ENCODE measurements around the gene LOXHD1. TPM values are rescaled to one million over a fixed set of nuclear protein-coding genes. Genes with fewer than 3 reads are reported as not detected.

The LOXHD1 gene
- total RNA-seq, 2 donors from 2014 or later, result 0.27 to 5.5 TPM

GRCh38 chr18:46627136-46627535 lies 29.9 kb downstream of the LOXHD1 start:
- no peaks in the 10 kb centered on the region for H3K9me3 ChIP-seq
- ATAC-seq (ENCODE audit: insufficient number of reproducible peaks, low FRiP score, low read depth) (no peak), DNase-seq (ENCODE audit: low spot score) (no peak)
- H3K27me3 ChIP-seq (replicated peaks; ENCODE audit: insufficient read depth), result no peaks in the 10 kb centered on the region
- H3K27ac ChIP-seq, result no peak overlapping the region
- TF ChIP-seq, protein P1, sequence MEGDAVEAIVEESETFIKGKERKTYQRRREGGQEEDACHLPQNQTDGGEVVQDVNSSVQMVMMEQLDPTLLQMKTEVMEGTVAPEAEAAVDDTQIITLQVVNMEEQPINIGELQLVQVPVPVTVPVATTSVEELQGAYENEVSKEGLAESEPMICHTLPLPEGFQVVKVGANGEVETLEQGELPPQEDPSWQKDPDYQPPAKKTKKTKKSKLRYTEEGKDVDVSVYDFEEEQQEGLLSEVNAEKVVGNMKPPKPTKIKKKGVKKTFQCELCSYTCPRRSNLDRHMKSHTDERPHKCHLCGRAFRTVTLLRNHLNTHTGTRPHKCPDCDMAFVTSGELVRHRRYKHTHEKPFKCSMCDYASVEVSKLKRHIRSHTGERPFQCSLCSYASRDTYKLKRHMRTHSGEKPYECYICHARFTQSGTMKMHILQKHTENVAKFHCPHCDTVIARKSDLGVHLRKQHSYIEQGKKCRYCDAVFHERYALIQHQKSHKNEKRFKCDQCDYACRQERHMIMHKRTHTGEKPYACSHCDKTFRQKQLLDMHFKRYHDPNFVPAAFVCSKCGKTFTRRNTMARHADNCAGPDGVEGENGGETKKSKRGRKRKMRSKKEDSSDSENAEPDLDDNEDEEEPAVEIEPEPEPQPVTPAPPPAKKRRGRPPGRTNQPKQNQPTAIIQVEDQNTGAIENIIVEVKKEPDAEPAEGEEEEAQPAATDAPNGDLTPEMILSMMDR (IDR thresholded peaks at IDR 0.05), result no peak
- no peaks in the 10 kb centered on the region for H3K36me3 ChIP-seq
- peaks cover 0 to 4% of the 10 kb centered on the region in 2 donors for H3K4me1 ChIP-seq (ENCODE audit: control insufficient read depth in 1 of 2, low read depth in 2 of 2)
- no peak overlapping the region for H3K4me3 ChIP-seq

DNA sequence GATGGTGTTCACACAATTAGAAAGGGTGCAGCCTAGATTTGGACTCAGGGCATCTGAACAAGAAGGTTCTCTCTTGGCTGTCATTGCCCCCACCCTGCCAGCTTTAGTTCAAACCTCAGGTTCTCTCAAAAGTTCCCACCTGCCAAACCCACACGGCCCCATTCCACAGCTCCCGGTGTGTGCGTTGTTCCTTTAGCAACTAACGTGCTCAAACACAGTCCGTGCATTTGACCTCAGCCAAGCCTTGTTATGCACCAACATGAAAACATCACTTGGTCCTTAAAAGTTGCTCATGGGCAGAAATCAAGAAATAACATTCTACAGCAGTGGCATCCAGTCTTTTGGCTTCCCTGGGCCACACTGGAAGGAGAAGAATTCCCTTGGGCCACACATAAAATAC lies 32.0 kb downstream of the LOXHD1 start:
- H3K9me3 ChIP-seq, result no peaks in the 10 kb centered on the region
- TF ChIP-seq, protein P1 (IDR thresholded peaks at IDR 0.05), result no peak
- no peak overlapping the region for H3K4me3 ChIP-seq
- peaks cover 0 to 4% of the 10 kb centered on the region in 2 donors for H3K4me1 ChIP-seq (ENCODE audit: control insufficient read depth in 1 of 2, low read depth in 2 of 2)
- DNase-seq (ENCODE audit: low spot score), result no peak
- ATAC-seq (ENCODE audit: insufficient number of reproducible peaks, low FRiP score, low read depth), result no peak
- H3K36me3 ChIP-seq, result no peaks in the 10 kb centered on the region
- H3K27ac ChIP-seq, result no peak overlapping the region
- no peaks in the 10 kb centered on the region for H3K27me3 ChIP-seq (replicated peaks; ENCODE audit: insufficient read depth)

- peaks cover 0 to 4% of the 10 kb centered on the region in 2 donors for H3K4me1 ChIP-seq (ENCODE audit: control insufficient read depth in 1 of 2, low read depth in 2 of 2)
- no peak for ATAC-seq (ENCODE audit: insufficient number of reproducible peaks, low FRiP score, low read depth)
- TF ChIP-seq, protein P1 (IDR thresholded peaks at IDR 0.05), result no peak
- no peak for DNase-seq (ENCODE audit: low spot score)
- H3K27me3 ChIP-seq (replicated peaks; ENCODE audit: insufficient read depth), result no peaks in the 10 kb centered on the region
- no peak overlapping the region for H3K27ac ChIP-seq
- H3K4me3 ChIP-seq, result no peak overlapping the region
- no peaks in the 10 kb centered on the region for H3K9me3 ChIP-seq
- no peaks in the 10 kb centered on the region for H3K36me3 ChIP-seq
Observed at GRCh38 chr18:46624127-46624526, 32.9 kb downstream of the LOXHD1 start.

- H3K4me3 ChIP-seq, result no peak overlapping the region
- H3K27ac ChIP-seq, result no peak overlapping the region
Observed at GRCh38 chr18:46623541-46623940, 33.5 kb downstream of the LOXHD1 start.

GRCh38 chr18:46622999-46623398 lies 34.0 kb downstream of the LOXHD1 start:
- no peak overlapping the region for H3K27ac ChIP-seq
- no peaks in the 10 kb centered on the region for H3K27me3 ChIP-seq (replicated peaks; ENCODE audit: insufficient read depth)
- no peak for DNase-seq (ENCODE audit: low spot score)
- H3K36me3 ChIP-seq, result no peaks in the 10 kb centered on the region
- no peak overlapping the region for H3K4me3 ChIP-seq
- TF ChIP-seq, protein P1 (IDR thresholded peaks at IDR 0.05), result no peak
- ATAC-seq (ENCODE audit: insufficient number of reproducible peaks, low FRiP score, low read depth), result no peak
- peaks cover 0 to 4% of the 10 kb centered on the region in 2 donors for H3K4me1 ChIP-seq (ENCODE audit: control insufficient read depth in 1 of 2, low read depth in 2 of 2)
- H3K9me3 ChIP-seq, result no peaks in the 10 kb centered on the region

More at GRCh38 chr18:46623541-46623940, 33.5 kb downstream of the LOXHD1 start:
- no peaks in the 10 kb centered on the region for H3K9me3 ChIP-seq
- ATAC-seq (ENCODE audit: insufficient number of reproducible peaks, low FRiP score, low read depth) (no peak), DNase-seq (ENCODE audit: low spot score) (no peak)
- TF ChIP-seq, protein P1 (IDR thresholded peaks at IDR 0.05), result no peak
- H3K4me1 ChIP-seq (ENCODE audit: control insufficient read depth in 1 of 2, low read depth in 2 of 2), result peaks cover 0 to 4% of the 10 kb centered on the region in 2 donors
- H3K36me3 ChIP-seq, result no peaks in the 10 kb centered on the region
- no peaks in the 10 kb centered on the region for H3K27me3 ChIP-seq (replicated peaks; ENCODE audit: insufficient read depth)
